Activated CD4-positive, alpha-beta T cell treated with anti-CD3 and anti-CD28 coated beads for 4 hours (primary cell): ENCODE results near the gene IP6K1.
A peak's percentile ranks its signal among the peaks of the same experiment; 100 is the strongest.
"Not testable (repeated sequence)": the region's sequence is repeated elsewhere in the genome, so short reads cannot be mapped to it uniquely, and the experiment has no call there.

ENCODE experiments used
- DNase-seq, 2 donors: peaks; one replicate each; pipeline ENCODE4 v3.0.0-alpha.2; 2020

The IP6K1 gene

DNA sequence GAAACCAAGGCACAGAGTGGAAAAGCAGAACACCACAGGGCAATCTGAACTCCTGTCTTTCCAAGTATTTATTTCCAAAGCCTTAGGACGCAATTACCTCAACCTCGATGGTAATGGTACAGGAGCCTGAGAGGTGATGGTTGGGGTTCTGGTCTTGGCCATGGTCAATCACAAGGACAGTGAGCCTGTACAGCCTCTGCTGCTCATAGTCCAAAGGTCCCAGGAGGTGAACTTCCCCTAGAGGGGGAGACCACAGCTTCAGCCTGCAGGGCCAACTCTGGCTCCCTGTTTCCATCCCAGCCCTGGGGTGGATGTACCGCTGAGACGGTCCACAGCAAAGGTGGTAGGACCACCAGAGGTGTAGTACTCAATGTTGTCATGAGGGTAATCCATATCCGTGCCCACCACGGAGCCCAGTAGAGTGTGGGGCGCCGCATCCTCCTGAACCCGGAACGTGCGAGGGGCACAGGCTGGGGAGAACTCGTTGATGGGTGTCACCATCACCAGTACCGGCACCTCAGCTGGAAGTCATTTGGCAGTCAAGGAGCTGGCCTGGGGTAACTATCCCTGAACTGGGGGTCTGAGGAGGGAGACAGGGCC is 7.2 kb upstream of the IP6K1 start:
- no peak for DNase-seq

DNA sequence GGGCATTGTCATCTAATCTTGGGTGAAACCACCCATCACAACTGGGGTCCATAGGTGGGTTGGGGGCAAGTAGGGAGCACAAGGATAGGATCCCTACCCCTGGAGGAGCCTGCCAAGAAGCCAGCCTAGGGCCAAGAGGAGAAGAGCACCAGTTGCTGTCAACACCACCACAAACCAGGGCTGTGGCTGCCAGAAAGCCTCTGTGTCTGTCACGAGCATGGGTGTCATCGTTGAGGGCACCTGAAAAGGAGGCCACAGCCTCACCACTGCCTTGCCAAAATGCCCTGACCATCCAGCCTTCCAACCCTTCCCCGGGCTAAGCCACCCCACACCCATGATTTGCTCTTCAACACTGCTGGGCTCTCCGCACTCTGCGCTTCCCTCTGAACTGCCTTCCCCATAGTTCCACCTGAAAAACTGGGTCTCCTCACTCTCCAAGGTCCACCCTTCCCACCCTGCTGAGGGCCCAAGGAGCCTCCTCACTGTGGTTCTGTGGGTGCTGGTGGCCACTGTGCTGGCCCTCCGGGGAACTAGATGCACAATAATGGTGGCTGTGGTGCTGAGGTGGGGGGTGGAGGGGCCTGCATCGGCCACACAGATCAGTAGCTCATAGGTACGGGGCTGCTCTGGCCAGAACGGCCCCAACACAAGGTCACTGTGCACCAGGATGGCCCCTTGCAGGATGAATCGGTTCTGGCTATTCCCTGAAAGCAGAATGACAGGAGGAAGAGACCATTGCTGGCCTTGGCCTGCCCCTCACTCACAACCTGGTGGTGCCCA is 6.2 kb upstream of the IP6K1 start:
- DNase-seq, result no peak

DNA sequence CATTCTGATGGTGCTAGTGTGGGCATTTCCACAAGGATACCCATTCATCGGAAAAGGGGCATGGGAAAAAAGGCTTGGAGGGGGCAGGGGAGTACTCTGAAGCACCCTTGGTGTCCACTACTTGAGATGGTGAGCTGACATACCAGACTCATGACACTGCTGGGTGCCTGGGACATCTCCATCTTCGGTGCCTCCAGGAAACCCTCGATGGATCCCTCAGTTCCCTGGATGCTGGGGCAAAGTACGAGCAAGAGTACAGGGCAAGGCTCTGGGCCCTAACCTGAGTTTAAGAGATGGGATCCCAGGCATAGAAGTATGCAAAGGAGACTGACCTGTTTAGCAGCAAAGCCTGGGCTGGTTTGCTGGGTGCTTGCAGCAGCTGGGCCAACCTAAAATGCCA is 5.2 kb upstream of the IP6K1 start:
- DNase-seq, result no peak

DNA sequence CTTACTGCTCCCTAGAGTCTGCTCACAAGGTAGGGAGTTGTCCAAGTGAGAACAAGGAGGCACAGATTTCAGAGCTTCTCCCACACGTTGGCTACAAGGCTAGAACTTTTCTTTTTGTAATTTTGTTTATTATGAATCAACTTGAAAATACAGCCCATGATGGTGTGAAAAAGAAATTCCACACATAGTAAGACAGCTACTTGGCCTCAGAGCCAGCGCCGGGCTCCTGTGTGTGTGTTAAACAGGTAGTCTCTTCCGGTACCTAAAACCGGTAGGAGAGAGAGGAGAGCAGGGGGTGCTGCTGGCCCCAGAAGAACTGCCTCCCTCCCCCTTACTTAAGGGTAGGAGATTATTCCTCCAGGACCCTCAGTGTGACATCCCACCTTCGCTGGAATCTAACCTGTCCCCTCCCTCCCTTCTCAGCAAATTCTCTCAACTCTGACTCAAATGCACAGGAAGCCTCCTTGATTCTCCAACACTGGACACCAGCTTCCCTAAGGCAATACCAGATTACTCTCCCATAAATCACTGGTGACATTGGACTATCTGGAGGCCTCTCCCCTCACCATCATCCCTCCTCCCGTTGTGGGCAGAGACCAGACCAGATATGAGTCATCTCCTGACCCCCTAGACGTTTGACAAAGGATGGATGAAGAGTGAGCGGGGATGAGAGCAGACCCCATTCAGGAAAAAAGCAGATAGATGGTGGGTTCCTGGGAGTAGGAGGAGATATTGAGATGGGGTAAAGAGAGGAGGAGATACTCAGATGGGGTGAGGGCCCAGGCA is 4.5 kb upstream of the IP6K1 start:
- DNase-seq, result no peak

DNA sequence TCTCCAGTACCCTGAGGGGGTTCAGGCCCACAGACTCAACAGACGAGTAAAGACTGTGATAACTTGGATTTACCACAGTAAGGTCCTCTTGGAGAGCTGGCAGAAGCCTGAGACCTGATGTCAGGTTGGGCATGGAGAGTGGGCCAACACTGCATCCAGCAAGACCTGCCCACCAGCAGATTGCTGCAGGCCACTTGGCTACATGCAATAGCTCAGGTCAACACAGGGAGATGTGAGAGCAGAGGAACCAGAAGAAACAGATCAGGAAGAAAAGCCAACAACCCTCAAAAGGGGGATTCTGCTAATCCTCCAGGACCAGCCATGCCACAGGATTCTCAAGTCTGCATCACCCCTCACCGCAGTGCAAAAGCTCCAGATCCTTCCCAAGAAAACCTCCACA is 1.7 kb upstream of the IP6K1 start:
- no peak for DNase-seq

DNA sequence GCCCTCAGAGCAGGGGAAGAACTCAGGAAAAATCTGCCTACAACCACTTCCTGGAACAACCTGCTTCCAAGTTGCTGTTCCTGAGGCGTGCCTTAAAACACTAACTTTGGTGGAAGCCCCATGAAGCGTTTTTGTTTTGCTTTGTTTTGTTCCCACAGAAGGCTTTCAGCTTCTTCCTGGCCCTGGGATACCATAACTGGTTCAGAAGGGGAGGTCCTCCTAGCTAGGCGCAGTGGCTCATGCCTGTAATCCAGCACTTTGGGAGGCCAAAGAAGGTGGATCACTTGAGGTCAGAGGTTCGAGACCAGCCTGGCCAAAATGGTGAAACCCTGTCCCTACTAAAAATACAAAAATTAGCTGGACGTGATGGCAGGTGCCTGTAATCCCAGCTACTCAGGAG is 1.2 kb upstream of the IP6K1 start:
- no peak for DNase-seq

DNA sequence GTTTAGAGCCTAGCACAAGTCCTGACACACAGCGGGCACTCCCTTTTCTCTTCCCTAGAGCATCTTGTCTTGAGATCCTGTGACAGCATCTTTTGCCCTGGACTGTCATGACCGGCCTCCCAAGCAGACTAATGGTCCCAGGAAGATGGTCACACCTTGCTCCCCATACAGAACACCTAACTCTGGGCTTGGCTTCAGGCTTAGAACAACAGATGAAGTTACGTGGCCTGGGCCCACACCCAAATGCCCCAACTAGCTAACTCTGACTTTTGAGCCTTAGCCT is 781 bp upstream of the IP6K1 start:
- DNase-seq, result no peak

DNA sequence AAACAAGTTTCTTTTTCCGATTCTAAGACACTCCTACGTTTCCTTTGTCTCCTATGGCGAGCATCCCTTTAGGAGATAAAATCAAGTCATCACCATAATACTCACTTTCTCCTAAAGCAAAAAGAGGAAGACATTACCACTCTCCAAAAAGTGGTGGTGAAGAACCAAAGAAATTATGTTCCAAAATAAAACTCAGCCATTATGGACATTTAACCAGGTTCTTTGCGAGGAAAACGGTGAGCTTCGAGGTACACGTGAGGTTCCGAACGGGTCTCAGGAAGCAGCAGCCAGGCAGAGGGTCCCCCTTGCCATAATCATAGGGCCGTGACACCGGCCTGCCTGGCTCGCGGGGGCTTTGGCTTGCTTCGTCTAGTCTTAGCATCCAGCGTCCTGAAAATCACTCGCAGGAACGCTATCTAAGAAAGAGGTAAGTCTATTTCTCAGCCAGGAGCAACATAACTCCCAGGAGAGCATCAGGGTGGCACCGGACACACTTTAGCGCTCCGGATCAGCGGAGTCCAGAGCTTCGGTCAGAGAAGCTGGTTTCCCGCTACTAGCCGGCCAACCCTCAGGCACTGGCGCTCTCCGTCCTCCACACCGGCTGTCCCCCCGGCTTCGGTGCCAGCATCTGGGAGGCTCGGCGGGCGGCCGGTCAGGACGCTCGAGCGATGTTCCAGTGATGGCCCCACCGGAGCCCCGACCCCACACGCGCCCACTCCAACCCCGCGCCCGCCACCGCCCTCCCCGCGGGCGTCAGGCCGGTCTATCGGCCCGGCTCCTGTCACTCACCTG is 581 bp downstream of the IP6K1 start:
- DNase-seq, result peak in 1 of 2 donors; percentile 24

DNA sequence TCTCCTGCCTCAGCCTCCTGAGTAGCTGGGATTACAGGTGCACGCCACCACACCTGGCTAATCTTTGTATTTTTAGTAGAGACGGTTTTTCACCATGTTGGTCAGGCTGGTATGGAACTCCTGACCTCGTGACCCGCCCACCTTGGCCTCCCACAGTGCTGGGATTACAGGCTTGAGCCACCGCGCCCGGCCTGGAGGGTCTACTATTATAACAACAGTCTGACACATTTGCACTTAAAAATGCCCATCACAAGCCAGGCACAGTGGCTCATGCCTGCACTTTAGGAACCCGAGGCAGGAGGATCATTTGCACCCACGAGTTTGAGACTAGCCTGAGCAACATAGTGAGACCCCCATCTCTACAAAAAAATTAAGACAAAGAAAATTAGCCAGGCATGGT is 4.1 kb downstream of the IP6K1 start:
- not testable (repeated sequence) for DNase-seq

DNA sequence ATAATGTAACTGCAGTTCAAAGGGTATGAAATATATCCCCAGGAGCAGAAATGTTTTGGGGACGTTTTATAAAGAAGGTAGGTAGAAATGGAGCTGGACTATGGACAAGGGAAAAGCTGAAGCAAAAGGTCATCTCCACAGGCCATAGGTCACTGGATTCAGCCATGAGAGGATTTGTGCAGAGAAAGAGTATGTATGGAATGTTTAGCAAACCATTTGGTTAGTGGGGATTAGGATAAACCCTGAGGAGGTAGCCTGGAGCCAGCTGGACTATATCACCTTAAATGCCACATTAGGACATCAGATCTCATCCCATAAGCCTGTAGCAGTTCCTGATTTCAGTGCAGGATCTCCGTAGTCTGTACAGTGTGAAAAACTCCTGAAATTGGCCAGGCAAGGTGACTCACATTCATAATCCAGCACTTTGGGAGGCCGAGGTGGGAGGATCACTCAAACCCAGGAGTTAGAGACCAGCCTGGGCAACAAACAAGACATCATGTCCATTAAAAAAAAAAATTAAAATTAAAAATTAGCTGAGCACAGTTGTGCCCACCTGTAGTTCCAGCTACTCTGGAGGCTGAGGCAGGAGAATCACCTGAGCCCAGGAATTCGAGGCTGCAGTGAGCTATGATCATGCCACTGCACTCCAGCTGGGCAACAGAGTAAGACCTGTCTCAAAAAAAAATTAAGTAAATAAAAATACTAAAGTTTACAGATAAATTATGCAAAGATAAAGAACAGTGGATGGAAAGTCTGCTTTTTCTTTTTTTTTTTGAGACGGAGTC is 4.7 kb downstream of the IP6K1 start:
- no peak for DNase-seq

DNA sequence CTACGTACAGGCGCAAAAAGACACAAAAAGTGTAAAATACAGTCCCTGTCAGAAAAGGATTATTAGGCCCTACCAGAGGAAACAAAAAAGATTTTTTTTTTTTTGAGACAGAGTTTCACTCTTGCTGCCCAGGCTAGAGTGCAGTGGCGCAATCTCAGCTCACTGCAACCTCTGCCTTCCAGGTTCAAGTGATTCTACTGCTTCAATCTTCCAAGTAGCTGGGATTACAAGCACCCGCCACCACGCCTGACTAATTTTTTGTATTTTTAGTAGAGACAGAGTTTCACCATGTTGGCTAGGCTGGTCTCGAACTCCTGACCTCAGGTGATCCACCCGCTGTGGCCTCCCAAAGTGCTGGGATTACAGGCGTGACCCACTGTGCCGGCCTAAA is 5.4 kb downstream of the IP6K1 start:
- DNase-seq, result not testable (repeated sequence)

DNA sequence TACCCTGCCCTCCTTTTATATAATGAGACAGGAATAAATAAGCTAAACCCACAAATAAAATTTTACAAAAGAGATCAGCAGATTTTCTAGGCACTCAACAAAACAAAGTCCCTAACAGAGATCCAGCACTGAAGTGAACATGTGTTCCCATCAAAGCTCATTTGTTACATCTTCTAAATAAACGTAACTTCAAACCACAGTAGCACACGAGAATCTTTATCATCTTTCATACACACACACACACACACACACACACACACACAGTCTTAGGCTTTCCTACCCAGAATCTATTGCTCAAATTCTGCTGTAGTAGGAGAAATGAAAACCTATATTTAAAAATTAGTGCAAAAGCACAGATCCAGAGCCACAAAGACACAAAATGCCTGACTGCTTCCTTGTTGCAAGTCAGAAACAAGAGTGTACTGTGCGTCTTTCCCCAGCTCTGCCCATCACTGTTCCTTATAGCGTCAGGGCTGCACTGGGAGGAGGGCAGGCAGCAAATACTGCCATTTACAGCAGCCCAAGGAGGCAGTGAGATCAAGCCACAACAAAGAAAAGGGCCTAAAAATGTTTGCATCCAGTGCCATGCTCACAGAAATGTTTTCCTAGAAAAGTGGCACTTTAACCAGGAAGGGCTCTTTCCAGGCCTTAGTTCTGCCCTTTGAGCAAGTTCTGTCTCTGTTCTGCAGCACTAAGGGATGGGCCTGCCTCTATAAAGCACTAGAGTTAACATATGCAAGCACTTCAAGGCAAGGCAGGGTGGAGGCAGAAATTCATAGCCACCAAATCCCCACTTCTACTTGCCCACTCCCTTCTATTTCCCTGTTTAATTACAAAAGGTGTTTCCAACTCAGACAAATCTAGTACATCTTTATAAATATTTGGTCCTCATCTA is 6.0 kb downstream of the IP6K1 start:
- no peak for DNase-seq

DNA sequence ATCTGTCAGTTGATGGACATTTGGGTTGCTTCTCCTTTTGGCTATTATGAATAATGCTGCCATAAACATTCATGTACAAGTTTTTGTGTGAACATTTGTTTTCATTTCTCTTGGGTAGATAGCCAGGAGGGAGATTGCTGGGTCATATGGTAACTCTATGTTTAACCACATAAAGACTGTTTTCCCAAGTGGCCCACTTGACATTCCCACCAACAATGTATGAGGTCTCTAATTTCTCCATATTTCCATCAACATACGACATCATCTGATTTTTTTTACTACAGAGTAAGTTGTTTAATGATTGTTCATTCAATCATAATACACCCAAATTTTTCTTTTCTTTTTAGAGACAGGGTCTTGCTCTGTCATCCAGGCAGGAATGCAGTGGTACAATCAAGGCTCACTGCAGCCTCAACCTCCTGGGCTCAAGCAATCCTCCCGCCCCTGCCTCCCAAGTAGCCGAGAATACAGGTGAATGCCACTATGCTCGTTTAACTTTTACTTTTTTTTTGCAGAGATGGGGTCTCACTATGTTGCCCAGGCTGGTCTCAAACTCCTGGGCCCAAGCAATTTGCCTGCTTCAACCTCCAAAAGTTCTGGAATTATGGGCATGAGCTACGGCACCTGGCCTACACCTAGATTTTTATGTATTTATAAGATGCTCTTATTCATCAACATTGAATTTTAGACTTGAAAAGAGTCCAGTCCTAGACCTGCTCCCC is 6.8 kb downstream of the IP6K1 start:
- no peak for DNase-seq

DNA sequence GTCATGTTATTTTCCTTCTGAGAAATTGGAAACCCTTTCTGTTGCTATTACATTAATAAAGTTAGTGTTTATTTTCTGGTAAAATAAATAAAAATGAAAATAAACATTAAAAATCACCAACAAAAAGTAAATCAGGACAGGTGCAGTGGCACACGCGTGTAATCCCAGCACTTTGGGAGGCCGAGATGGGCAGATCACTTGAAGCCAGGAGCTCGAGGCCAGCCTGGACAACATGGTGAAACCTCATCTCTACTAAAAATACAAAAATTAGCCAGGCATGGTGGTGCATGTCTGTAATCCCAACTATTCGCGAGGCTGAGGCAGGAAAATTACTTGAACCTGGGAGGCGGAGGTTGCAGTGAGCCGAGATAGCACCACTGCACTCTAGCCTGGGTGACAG is 10.2 kb downstream of the IP6K1 start:
- DNase-seq, result not testable (repeated sequence)

DNA sequence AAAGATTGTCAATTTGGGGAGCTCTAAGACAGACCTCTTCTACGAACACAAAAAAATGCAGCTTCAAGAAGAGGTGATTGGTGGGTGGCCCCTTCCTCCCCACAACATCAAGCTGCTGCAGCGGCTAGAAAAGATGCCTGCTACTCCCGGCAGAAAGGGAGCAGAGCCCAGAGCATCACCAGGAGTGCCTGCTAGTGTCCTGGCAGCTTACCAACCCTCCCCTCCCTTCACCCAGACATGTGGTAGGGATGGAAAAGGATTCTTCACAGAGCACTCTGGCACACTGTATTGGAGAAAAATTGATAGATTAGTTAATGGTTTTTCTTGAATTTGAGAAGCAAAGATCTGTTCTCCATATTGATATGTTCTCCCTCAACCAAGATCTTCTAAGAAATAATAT is 10.8 kb downstream of the IP6K1 start:
- no peak for DNase-seq

DNA sequence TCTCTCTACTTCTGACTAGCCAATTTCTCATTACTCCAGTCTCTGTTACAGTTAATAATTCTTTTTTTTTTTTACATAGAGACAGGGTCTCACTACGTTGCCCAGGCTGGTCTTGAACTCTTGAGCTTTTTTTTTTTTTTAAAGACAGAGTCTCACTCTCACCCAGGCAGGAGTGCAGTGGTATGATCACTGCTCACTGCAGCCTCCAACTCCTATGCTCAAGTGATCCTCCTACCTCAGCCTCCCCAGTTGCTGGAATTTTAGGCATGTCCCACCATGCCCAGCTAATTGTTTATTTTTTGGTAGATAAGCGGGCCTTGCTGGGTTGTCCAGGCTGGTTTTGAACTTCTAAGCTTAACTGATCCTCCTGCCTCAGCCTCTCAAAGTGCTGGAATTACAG is 13.6 kb downstream of the IP6K1 start:
- no peak for DNase-seq

DNA sequence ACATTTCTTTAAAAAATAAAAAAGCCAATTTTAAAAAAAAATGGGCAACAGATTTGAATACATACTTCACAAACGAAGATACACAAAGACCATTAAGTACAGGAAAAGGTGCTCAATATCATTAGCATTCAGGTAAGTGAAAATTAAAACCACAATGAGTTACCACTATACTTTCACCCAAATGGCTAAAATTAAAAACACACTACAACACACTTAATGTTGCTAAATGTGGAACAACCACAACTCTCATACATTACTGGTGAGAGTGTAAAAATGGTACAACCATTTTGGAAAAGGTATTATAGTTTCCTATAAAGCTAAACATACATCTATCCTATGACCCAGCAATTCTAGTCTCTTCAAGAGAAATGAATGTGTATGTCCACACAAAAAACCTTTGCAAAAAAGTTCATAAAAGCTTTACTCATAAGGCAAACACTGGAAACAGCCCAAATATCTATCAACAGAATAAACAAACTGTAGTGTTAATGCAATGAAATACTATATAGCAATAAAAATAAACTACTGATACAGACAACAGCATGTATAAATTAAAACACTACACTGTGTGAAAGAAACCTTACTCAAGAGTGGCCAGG is 14.9 kb downstream of the IP6K1 start:
- no peak for DNase-seq

DNA sequence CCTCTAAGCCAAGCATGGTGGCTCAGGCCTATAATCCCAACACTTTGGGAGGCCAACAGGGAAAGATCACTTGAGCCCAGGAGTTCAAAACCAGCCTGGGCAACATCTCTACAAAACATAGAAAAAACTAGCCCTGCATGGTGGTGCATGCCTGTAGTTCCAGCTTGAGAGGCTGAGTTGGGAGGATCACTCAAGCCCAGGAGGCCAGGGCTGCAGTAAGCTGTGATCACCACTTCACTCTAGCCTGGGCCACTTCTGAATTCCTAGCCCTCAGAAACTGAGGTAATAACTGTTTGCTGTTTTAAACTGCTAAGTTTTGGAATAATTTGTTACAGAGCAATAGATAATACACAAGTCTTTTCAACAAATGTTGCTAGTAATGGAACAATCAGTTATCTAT is 16.4 kb downstream of the IP6K1 start:
- DNase-seq, result no peak

DNA sequence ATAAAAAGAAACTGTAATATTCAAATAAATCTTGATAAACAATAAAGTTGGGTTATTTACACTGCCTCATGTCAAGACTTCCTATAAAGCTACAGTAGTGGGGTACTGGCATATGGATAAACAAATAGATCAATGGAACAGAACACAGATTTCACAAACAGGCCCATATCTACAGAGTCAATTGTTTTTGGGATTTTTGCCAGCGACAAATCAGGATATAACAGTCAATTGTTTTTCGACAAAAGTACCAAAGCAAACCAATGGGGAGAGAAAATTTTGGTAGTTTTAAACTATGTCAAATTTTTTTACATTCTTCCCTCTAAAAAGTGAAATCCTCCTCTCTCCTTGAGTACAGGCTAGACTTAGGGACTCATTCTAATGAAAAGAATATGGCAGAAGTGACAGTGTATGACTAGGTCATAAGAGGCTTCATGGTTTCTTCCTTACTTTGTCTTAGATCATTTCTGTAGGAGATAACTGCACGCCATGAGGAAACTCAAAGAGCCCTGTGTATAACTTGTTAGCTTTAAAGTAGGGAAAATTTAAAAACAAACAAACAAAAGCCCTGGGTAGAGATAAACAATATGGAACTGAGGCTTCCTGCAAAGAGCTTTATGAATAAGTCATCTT is 16.9 kb downstream of the IP6K1 start:
- DNase-seq, result no peak

DNA sequence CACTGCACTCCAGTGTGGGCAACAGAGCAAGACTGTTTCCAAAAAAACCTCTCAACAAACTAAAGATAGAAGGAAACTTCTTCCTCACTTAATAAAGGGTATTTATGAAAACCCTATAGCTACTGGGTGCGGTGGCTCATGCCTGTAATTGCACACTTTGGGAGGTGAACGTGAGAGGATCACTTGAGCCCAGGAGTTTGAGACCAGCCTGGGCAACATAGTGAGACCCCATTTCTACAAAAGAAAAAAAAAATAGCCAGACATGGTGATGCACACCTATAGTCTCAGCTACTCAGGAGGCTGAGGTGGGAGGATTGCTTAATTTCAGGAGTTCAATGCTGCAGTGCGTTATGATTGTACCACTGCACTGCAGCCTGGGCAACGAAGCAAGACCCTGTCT is 22.4 kb downstream of the IP6K1 start:
- no peak for DNase-seq
